ENCODE results near the gene NR5A1.

The NR5A1 gene

DNA sequence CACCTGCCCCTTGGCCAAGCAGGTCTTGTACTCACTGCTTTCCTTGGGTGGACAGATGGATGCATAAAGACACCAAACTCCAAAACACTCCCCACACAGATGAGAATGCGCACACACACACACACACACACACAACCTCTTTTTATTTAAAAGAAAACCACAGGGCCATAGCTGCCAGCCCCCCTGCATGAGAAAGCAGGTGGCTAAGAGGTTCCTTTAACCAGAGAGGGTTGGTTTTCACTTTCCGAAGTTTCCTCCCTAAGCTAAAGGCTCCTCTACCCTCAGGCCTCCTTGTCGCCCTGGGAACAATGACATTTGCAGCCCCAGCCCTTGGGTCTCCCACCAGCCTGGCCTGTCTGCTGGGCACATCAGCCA is 11.1 kb downstream of the NR5A1 start:
- no peak for TF ChIP-seq CTCF (IDR thresholded peaks at IDR 0.05; ENCODE audit: low read depth, low read length, missing control alignments)
- no peak for DNase-seq (ENCODE audit: low read depth)
- H3K4me3 ChIP-seq (ENCODE audit: low read depth, low read length) = no peak overlapping the region

DNA sequence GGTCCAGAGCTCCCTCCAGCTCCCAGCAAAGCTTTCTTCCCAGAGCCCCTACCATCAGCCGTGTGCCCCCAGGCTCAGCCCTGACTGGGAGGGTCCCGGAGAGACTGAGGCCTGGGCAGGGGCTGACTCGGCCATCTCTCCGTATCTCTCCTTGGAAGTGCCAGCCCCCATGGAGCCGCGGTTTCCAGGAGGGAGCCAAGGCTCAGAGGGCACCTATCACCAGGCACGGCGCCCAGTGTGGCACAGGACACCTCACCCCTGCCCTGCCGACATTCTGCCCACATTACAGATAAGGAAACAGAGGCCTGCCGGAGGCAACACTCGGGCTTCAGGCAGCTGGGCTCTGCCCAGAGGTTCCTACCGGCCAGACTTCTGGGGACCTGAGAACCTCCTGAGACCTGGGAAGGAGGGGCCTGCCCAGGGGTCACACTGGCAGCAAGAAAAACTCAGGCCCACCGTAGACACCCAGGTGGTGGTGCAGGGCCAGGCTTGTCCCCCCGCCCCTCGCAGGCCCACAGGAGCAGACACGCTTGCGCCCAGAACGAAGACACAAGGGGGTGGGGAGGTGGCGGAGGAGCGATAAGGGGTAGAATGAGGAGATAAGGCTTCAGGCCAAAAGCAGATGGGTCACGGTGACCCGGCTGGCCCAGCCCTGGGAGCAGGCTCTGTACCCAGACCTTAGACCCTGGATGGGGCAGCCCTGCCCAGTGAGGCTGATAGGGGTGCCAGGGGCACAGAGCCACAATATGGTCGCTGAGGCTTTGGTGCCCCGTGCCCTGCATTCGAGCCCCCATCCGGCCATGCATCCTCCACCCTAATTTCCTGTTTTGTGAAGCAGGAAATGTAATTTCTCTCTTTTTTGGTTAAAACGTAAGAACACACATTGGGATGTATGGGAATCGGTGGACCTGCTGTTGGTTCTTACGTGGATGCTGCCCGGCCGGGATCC is 11.8 kb downstream of the NR5A1 start:
- no peak overlapping the region for H3K4me3 ChIP-seq (ENCODE audit: low read depth, low read length)
- no peak for DNase-seq (ENCODE audit: low read depth)
- TF ChIP-seq CTCF (IDR thresholded peaks at IDR 0.05; ENCODE audit: low read depth, low read length, missing control alignments) = no peak

DNA sequence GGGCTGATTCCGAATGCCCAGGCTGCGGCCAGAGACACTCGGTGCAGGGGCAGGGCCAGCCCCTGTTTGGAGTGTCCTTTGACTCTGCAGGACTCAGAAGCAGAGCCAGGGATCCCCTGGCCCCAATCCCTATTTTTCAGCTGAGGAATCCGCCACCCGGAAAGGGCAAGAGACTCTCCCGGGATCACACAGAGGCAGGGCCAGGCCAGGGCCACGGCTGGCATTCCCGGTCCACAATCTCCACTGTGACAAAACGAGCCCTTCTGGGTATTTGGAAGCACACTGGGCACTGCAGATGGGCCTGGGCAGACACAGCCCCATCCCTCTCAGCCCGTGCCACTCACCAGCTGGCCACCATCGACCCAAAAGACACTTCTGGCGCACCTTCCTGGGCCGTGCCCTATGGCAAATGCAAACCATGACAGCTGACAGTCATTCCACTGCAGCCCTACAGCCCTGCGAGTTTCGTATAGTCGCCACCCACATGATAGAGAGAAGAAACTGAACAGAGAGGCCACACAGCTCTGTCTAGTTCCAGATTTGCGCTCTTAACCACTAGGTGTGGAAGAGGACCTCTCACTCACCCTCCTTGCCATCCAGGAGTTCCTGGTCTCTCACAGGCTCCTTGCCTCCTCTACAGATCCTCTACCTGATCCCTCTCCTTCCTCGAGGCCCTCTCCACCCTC is 13.3 kb downstream of the NR5A1 start:
- H3K4me3 ChIP-seq (ENCODE audit: low read depth, low read length) = no peak overlapping the region
- DNase-seq (ENCODE audit: low read depth) = peak; percentile 27
- TF ChIP-seq CTCF (IDR thresholded peaks at IDR 0.05; ENCODE audit: low read depth, low read length, missing control alignments) = no peak

GRCh38 chr9:124493218-124493617 is 14.0 kb downstream of the NR5A1 start:
- H3K4me3 ChIP-seq (ENCODE audit: low read depth, low read length) = no peak overlapping the region
- DNase-seq (ENCODE audit: low read depth) = no peak
- TF ChIP-seq CTCF (IDR thresholded peaks at IDR 0.05; ENCODE audit: low read depth, low read length, missing control alignments) = no peak

- no peak overlapping the region for H3K4me3 ChIP-seq (ENCODE audit: low read depth, low read length)
- no peak for TF ChIP-seq CTCF (IDR thresholded peaks at IDR 0.05; ENCODE audit: low read depth, low read length, missing control alignments)
- no peak for DNase-seq (ENCODE audit: low read depth)
These were observed 14.4 kb downstream of the NR5A1 start for GRCh38 chr9:124492818-124493217.

DNA sequence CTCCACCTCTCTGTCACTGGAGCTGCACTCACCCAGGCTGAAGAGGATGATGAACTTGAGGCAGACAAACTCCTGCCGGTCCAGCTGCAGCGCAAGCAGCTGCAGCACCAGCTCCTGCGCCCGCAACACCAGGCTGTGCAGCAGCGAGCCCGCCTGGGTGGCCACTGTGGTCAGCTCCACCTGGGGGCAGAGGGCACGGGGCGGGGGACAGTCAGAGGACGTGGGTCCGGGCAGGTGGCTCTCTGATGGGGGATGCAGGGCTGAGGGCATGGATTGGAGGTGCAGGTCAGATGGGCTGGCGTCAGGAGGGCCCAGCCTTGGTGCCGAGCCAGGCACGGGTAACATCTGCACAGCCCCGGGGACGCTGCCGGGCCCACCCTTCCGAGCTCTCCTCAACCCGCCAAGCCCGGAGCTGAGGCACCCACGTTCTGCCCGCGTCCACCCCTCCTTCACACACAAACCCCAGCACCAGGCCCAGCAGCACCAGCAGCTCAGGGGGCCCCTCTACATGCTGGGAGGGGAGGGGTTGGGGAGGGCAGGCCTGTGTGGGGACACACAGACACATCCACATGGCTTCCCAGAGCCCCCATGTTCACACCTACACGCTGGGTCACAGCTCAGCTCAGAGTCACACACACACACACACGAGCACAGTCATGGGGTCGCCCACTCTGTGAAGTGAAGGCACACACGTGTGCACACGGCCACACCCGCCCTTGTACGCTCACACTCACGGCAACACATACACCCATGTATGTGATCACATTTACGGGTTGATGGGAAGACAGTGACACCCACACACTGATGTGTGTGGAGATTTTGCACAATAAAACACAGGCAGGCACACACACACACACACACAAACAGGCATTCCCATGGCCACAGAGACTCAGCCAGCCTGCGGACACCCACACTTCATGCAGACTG is 15.9 kb downstream of the NR5A1 start:
- H3K4me3 ChIP-seq (ENCODE audit: low read depth, low read length) = no peak overlapping the region
- no peak for DNase-seq (ENCODE audit: low read depth)
- no peak for TF ChIP-seq CTCF (IDR thresholded peaks at IDR 0.05; ENCODE audit: low read depth, low read length, missing control alignments)
